CD4-positive, CD25-positive, alpha-beta regulatory T cell (primary cell): ENCODE data around the gene VAMP5. TPM values are rescaled to one million over a fixed set of nuclear protein-coding genes. Genes with fewer than 3 reads are reported as not detected.

Experiments
- ATAC-seq, 2 donors: fragments of 150-1000 bp; cut with Tn5 transposase; one replicate each; pipeline ENCODE4 v1.10.0; 2021; ENCODE audit warnings: low read depth in 2 of 2, moderate number of reproducible peaks in 2 of 2, moderate library complexity in 1 of 2
- DNase-seq, 3 donors: peaks; one replicate each; pipeline versions ENCODE4 v3.0.0 to v3.0.0-alpha.2; 2012 to 2022; ENCODE audit warnings: mixed read lengths in 1 of 3
- H3K27ac ChIP-seq: one replicate; pipeline ENCODE4 v1.7.0; 2013; ENCODE audit warnings: mild to moderate bottlenecking, low read length; ENCODE audit not compliant: insufficient read depth, poor library complexity, severe bottlenecking
- H3K27me3 ChIP-seq: one replicate; pipeline ENCODE4 v1.7.0; 2013; ENCODE audit warnings: low read length; ENCODE audit not compliant: control insufficient read depth, insufficient read depth
- H3K36me3 ChIP-seq: one replicate; pipeline ENCODE4 v1.7.0; 2013; ENCODE audit warnings: mild to moderate bottlenecking, low read length, moderate library complexity; ENCODE audit not compliant: control insufficient read depth, insufficient read depth
- H3K4me1 ChIP-seq: 2 replicates; pipeline ENCODE4 v1.7.0; 2013; ENCODE audit warnings: mild to moderate bottlenecking, low read length; ENCODE audit not compliant: insufficient read depth, control insufficient read depth, poor library complexity, severe bottlenecking
- H3K4me3 ChIP-seq: one replicate; pipeline ENCODE4 v1.7.0; 2013; ENCODE audit warnings: low read depth, mild to moderate bottlenecking, low read length, moderate library complexity
- H3K9me3 ChIP-seq, 2 experiments: 1 replicate in 1 of 2; 2 replicates in 1 of 2; pipeline ENCODE4 v1.7.0; 2013; ENCODE audit warnings: low read length in 2 of 2, mild to moderate bottlenecking in 1 of 2, moderate library complexity in 1 of 2; ENCODE audit not compliant: control insufficient read depth in 2 of 2
- H3K27ac Mint-ChIP-seq, 3 donors: one replicate each; pipeline ENCODE4 v1.8.0; 2020 to 2022; ENCODE audit warnings: mild to moderate bottlenecking in 3 of 3, mixed read lengths in 3 of 3, moderate library complexity in 2 of 3
- H3K27me3 Mint-ChIP-seq: one replicate; pipeline ENCODE4 v1.8.0; 2022; ENCODE audit warnings: mild to moderate bottlenecking, mixed read lengths
- H3K36me3 Mint-ChIP-seq: one replicate; pipeline ENCODE4 v1.8.0; 2020; ENCODE audit warnings: mixed read lengths
- H3K4me1 Mint-ChIP-seq, 4 donors: one replicate each; pipeline ENCODE4 v1.8.0; 2020 to 2022; ENCODE audit warnings: mixed read lengths in 4 of 4, mild to moderate bottlenecking in 1 of 4
- H3K4me3 Mint-ChIP-seq, 4 donors: one replicate each; pipeline ENCODE4 v1.8.0; 2020 to 2022; ENCODE audit warnings: mild to moderate bottlenecking in 4 of 4, mixed read lengths in 4 of 4, moderate library complexity in 3 of 4
- H3K9me3 Mint-ChIP-seq, 7 donors: one replicate each; pipeline ENCODE4 v1.8.0; 2020 to 2022; ENCODE audit warnings: mixed read lengths in 7 of 7, mild to moderate bottlenecking in 3 of 7, moderate library complexity in 2 of 7
- polyA plus RNA-seq, 4 donors: library from polyadenylated mRNA; unstranded; fragments of 300-500 nt; fragmentation: Illumina TruSeq; gene quantifications; one replicate each; pipeline ENCODE4 v1.2.3, GENCODE V29; 2021
- total RNA-seq: library from RNA; stranded (reverse); gene quantifications from one replicate; pipeline ENCODE4 v1.2.3, GENCODE V29; 2022

The VAMP5 gene
- total and polyA plus RNA-seq, 5 donors from 2014 or later: 54.8 to 215 (median 158) TPM

GRCh38 chr2:85564144-85564563 is 20.1 kb upstream of the VAMP5 start:
- Mint-ChIP-seq H3K4me3 (peak overlapping the region in 3 of 4 donors; percentile 11 to 43 (median 11)), H3K9me3 (peaks cover 0 to 2% (median 0%) of the 10 kb centered on the region in 7 donors)
- ATAC-seq: no peak

GRCh38 chr2:85566265-85566664 is 18.0 kb upstream of the VAMP5 start:
- DNase-seq (no peak), ATAC-seq (no peak)
- peaks cover 11% of the 10 kb centered on the region for H3K27me3 ChIP-seq
- peaks cover 8% of the 10 kb centered on the region for H3K4me1 ChIP-seq
- Mint-ChIP-seq H3K4me1 (peaks cover 0 to 8% (median 5%) of the 10 kb centered on the region in 4 donors), H3K9me3 (peaks cover 0 to 2% (median 0%) of the 10 kb centered on the region in 7 donors), H3K4me3 (peak overlapping the region in 1 of 4 donors; percentile 63), H3K27me3 (peaks cover 11% of the 10 kb centered on the region), H3K36me3 (no peaks in the 10 kb centered on the region), H3K27ac (no peak overlapping the region)
- no peaks in the 10 kb centered on the region for H3K36me3 ChIP-seq
- no peak overlapping the region for H3K4me3 ChIP-seq
- no peaks in the 10 kb centered on the region for H3K9me3 ChIP-seq
- H3K27ac ChIP-seq: no peak overlapping the region

More at GRCh38 chr2:85564144-85564563, 20.1 kb upstream of the VAMP5 start:
- H3K27ac ChIP-seq: no peak overlapping the region
- Mint-ChIP-seq H3K27me3 (no peaks in the 10 kb centered on the region), H3K27ac (no peak overlapping the region), H3K4me1 (peaks cover 4 to 30% (median 13%) of the 10 kb centered on the region in 4 donors), H3K36me3 (no peaks in the 10 kb centered on the region)
- peak in 1 of 3 donors; percentile 22 for DNase-seq
- no peaks in the 10 kb centered on the region for H3K36me3 ChIP-seq
- H3K9me3 ChIP-seq: no peaks in the 10 kb centered on the region
- H3K27me3 ChIP-seq: no peaks in the 10 kb centered on the region
- H3K4me3 ChIP-seq: no peak overlapping the region
- H3K4me1 ChIP-seq: peaks cover 16% of the 10 kb centered on the region

GRCh38 chr2:85575739-85576138 is 8.5 kb upstream of the VAMP5 start:
- peaks cover 0 to 36% (median 23%) of the 10 kb centered on the region in 4 donors for H3K4me1 Mint-ChIP-seq
- no peak overlapping the region for H3K27ac ChIP-seq
- H3K27ac Mint-ChIP-seq: no peak overlapping the region
- no peak for ATAC-seq
- H3K36me3 Mint-ChIP-seq: peaks cover 4% of the 10 kb centered on the region
- H3K9me3 ChIP-seq: no peaks in the 10 kb centered on the region
- H3K9me3 Mint-ChIP-seq: no peaks in the 10 kb centered on the region
- H3K4me3 Mint-ChIP-seq: peak overlapping the region in 1 of 4 donors; percentile 35
- no peaks in the 10 kb centered on the region for H3K36me3 ChIP-seq
- H3K27me3 ChIP-seq: peaks cover 3% of the 10 kb centered on the region
- peaks cover 25% of the 10 kb centered on the region for H3K4me1 ChIP-seq
- DNase-seq: no peak
- H3K4me3 ChIP-seq: no peak overlapping the region
- H3K27me3 Mint-ChIP-seq: peaks cover 12% of the 10 kb centered on the region

- peaks cover 25% of the 10 kb centered on the region for H3K4me1 ChIP-seq
- ATAC-seq: no peak
- peak overlapping the region; percentile 86 for H3K4me3 ChIP-seq
- H3K27me3 ChIP-seq: no peaks in the 10 kb centered on the region
- H3K9me3 ChIP-seq: no peaks in the 10 kb centered on the region
- peaks cover 11% of the 10 kb centered on the region for H3K36me3 Mint-ChIP-seq
- DNase-seq: no peak
- peaks cover 6% of the 10 kb centered on the region for H3K36me3 ChIP-seq
- no peaks in the 10 kb centered on the region for H3K9me3 Mint-ChIP-seq
- H3K27ac Mint-ChIP-seq: peak overlapping the region; percentile 14 to 92 (median 90)
- H3K4me3 Mint-ChIP-seq: peak overlapping the region; percentile 95 to 98 (median 96)
- H3K27me3 Mint-ChIP-seq: peaks cover 2% of the 10 kb centered on the region
- H3K27ac ChIP-seq: no peak overlapping the region
- peaks cover 0 to 43% (median 30%) of the 10 kb centered on the region in 4 donors for H3K4me1 Mint-ChIP-seq
These were observed 7.2 kb upstream of the VAMP5 start for GRCh38 chr2:85577063-85577385.

DNA sequence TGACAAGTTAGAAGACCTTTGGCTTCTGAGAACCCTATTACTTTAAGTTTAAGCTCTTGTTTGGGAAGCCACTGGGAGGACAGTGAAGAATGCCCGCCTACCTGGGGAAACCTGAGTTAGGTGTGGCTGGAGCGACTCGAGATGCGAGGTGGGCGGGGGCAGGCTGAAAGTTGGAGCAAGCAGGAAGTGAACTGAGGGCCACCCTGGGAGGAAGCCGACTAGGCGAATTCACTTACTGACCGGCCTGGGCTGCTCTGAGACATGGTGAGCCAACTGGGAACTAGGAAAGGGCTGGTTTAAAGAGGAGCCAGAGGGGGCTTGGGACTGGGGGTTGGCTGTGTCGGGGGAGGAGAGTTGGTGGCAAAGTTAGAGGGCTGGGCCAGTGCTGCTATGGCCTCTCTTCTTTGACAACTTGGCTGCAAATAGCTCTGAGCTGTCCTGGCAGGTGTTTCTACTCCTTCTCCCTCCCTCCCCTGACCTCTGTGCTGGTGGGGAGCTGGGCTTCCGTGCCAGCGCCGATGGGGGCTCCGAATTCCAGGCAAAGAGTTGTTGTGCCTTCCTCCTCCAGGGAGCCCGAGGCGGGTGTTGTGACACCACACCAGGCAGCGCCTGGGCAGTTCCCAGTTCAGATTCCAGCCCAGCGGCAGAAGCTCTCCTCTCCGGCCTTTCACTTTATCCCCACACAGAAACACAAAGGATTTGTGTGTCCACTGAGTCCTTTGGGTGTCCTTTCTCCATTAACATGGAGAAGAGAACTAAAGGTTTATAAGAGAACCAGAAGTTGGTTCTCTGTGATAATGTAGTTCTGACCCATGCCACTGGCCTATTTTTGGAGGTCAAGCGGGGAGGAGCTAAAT is 6.6 kb upstream of the VAMP5 start, which contains the start of gene VAMP8:
TSS of gene VAMP8 (plus strand) at position 201 of the 857 bp plus-strand sequence. CDS start at position 262, 61 bp downstream.
- Mint-ChIP-seq H3K4me3 (peak within 1 kb of the TSS; percentile 95 to 98 (median 96)), H3K9me3 (no peaks in the 10 kb centered on the region), H3K27ac (peak within 1 kb of the TSS; percentile 90 to 99 (median 92)), H3K27me3 (no peaks in the 10 kb centered on the region), H3K36me3 (peaks cover 16% of the 10 kb centered on the region), H3K4me1 (peaks cover 0 to 48% (median 32%) of the 10 kb centered on the region in 4 donors)
- peak; percentile 75 to 80 for ATAC-seq
- no peaks in the 10 kb centered on the region for H3K9me3 ChIP-seq
- H3K27me3 ChIP-seq: no peaks in the 10 kb centered on the region
- H3K27ac ChIP-seq: peak within 1 kb of the TSS; percentile 70
- DNase-seq: peak; percentile 54 to 77 (median 61)
- peaks cover 12% of the 10 kb centered on the region for H3K36me3 ChIP-seq
- H3K4me1 ChIP-seq: peaks cover 25% of the 10 kb centered on the region
- H3K4me3 ChIP-seq: peak within 1 kb of the TSS; percentile 86

DNA sequence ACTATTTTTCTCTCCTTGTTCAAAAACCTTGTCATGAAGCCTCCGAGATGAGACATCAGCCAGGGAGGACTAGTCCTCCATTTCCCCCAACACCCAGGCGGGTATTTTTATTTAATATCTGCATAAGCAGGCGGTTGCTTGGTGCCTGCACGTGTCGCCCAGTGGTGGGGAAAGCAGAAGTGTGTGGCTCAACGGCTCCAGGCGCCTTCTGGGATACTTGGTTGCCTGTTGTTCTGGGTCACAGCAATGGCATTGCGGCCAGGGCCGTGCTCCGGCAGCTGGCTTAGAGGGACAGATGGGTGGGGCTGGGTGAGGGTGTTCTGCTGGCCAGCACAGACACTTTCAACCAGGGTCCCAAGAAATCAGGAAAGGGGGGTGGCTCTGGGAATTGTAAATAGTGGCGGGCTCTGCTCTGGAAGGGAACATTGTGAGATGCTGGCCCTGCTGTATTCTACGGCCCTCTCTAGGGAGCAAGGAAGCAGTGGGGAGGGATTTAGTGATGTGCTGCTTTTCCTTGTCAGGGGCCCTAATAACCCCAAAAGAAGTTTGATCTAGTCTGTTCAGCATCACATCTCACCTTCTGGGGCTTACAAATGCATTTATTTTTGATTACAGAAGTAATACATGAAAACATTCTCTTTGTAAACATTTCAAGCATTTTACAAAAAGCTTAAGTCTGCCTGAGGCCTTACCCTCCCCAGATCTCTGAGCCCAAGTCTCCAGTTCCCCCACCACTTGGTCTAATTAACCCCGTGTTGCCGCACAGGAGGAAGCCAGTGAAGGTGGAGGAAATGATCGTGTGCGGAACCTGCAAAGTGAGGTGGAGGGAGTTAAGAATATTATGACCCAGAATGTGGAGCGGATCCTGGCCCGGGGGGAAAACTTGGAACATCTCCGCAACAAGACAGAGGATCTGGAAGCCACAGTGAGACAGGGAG is 5.7 kb upstream of the VAMP5 start:
- peaks cover 30% of the 10 kb centered on the region for H3K4me1 ChIP-seq
- peak overlapping the region; percentile 70 for H3K27ac ChIP-seq
- peak overlapping the region; percentile 86 for H3K4me3 ChIP-seq
- peak; percentile 42 to 61 for ATAC-seq
- Mint-ChIP-seq H3K27me3 (no peaks in the 10 kb centered on the region), H3K4me3 (peak overlapping the region; percentile 95 to 98 (median 96)), H3K27ac (peak overlapping the region; percentile 90 to 99 (median 92)), H3K4me1 (peaks cover 2 to 55% (median 34%) of the 10 kb centered on the region in 4 donors), H3K9me3 (no peaks in the 10 kb centered on the region), H3K36me3 (peaks cover 18% of the 10 kb centered on the region)
- H3K36me3 ChIP-seq: peaks cover 13% of the 10 kb centered on the region
- DNase-seq: peak in 1 of 3 donors; percentile 61
- no peaks in the 10 kb centered on the region for H3K27me3 ChIP-seq
- no peaks in the 10 kb centered on the region for H3K9me3 ChIP-seq

- H3K27me3 Mint-ChIP-seq: no peaks in the 10 kb centered on the region
- DNase-seq (no peak), ATAC-seq (no peak)
- peak overlapping the region; percentile 70 for H3K27ac ChIP-seq
- peak overlapping the region; percentile 86 for H3K4me3 ChIP-seq
- peaks cover 35% of the 10 kb centered on the region for H3K4me1 ChIP-seq
- H3K36me3 ChIP-seq: peaks cover 13% of the 10 kb centered on the region
- peak overlapping the region; percentile 90 to 99 (median 92) for H3K27ac Mint-ChIP-seq
- peak overlapping the region; percentile 95 to 98 (median 96) for H3K4me3 Mint-ChIP-seq
- H3K4me1 Mint-ChIP-seq: peaks cover 6 to 62% (median 36%) of the 10 kb centered on the region in 4 donors
- no peaks in the 10 kb centered on the region for H3K9me3 Mint-ChIP-seq
- peaks cover 20% of the 10 kb centered on the region for H3K36me3 Mint-ChIP-seq
- no peaks in the 10 kb centered on the region for H3K9me3 ChIP-seq
- no peaks in the 10 kb centered on the region for H3K27me3 ChIP-seq
These were observed 4.8 kb upstream of the VAMP5 start for GRCh38 chr2:85579266-85579935.
